GM19099 (cell line): ENCODE data around the gene ANXA4.

Experiments used
- POLR2A ChIP-seq: IDR thresholded peaks from 3 replicates; pipeline ENCODE4 v1.6.1; 2011; ENCODE audit warnings: low read depth; ENCODE audit not compliant: insufficient read length; ENCODE audit errors: extremely low read depth

Gene ANXA4

GRCh38 chr2:69811591-69811990 lies 69.7 kb downstream of the ANXA4 start:
- TF ChIP-seq POLR2A, result no peak

- no peak for TF ChIP-seq POLR2A
These were observed 73.8 kb downstream of the ANXA4 start for GRCh38 chr2:69815717-69816116.

- TF ChIP-seq POLR2A, result no peak
These were observed 75.1 kb downstream of the ANXA4 start for GRCh38 chr2:69816923-69817542.

GRCh38 chr2:69817729-69818501 lies 76.0 kb downstream of the ANXA4 start:
- no peak for TF ChIP-seq POLR2A

- no peak for TF ChIP-seq POLR2A
These were observed 86.0 kb downstream of the ANXA4 start for GRCh38 chr2:69827796-69828540.

- TF ChIP-seq POLR2A, result no peak
These were observed 87.0 kb downstream of the ANXA4 start for GRCh38 chr2:69828938-69829255.

GRCh38 chr2:69829256-69830044 lies 87.5 kb downstream of the ANXA4 start, which contains the start of gene GMCL1:
Gene GMCL1 (plus strand): TSS chr2:69829660. CDS start chr2:69829893, 233 bp downstream.
- TF ChIP-seq POLR2A, result peak; percentile 82

- TF ChIP-seq POLR2A, result no peak
These were observed 88.3 kb downstream of the ANXA4 start for GRCh38 chr2:69830045-69830905.

GRCh38 chr2:69831354-69831905 lies 89.5 kb downstream of the ANXA4 start:
- TF ChIP-seq POLR2A, result no peak

- no peak for TF ChIP-seq POLR2A
These were observed 91.8 kb downstream of the ANXA4 start for GRCh38 chr2:69833752-69834151.

- TF ChIP-seq POLR2A, result no peak
These were observed 93.7 kb downstream of the ANXA4 start for GRCh38 chr2:69835666-69836065.

GRCh38 chr2:69836316-69836715 lies 94.4 kb downstream of the ANXA4 start:
- TF ChIP-seq POLR2A, result no peak

- no peak for TF ChIP-seq POLR2A
These were observed 95.6 kb downstream of the ANXA4 start for GRCh38 chr2:69837533-69837932.

GRCh38 chr2:69843993-69844392 lies 102.1 kb downstream of the ANXA4 start:
- TF ChIP-seq POLR2A, result no peak
